K562 (cell line): ENCODE measurements around the gene ASPHD1. TPM values are rescaled to one million over a fixed set of nuclear protein-coding genes. Genes with fewer than 3 reads are reported as not detected.

Source experiments
- ARID1B ChIP-seq: fragments of 450-650 bp; IDR thresholded peaks from 2 replicates; pipeline ENCODE4 v1.6.1; 2016; ENCODE audit warnings: antibody characterized with exemption, mild to moderate bottlenecking, inconsistent platforms
- E2F8 ChIP-seq: fragments of 450-650 bp; IDR thresholded peaks from 2 replicates; pipeline ENCODE4 v1.7.1; 2018; ENCODE audit warnings: mild to moderate bottlenecking, low read depth; ENCODE audit not compliant: partially characterized antibody
- EWSR1 ChIP-seq: fragments of 450-650 bp; IDR thresholded peaks from 2 replicates; pipeline ENCODE4 v1.6.1; 2018; ENCODE audit warnings: borderline replicate concordance, mild to moderate bottlenecking, low read depth, moderate library complexity; ENCODE audit not compliant: partially characterized antibody
- MCM7 ChIP-seq, 2 experiments: fragments of 450-650 bp; IDR thresholded peaks; 2 replicates each; pipeline ENCODE4 v1.6.1; 2016 to 2018
- POLR2H ChIP-seq: IDR thresholded peaks from 2 replicates; pipeline ENCODE4 v1.6.1; 2016; ENCODE audit warnings: missing genetic modification characterization, low read depth, mild to moderate bottlenecking, control low read depth, missing compliant biosample characterization, moderate library complexity
- PRMT5 ChIP-seq: sonication (generic); formaldehyde crosslinking; IDR thresholded peaks from 2 replicates; pipeline ENCODE4 v1.5.0; 2020; ENCODE audit warnings: missing genetic modification reagents
- REST ChIP-seq, 2 experiments: fragments of 450-650 bp; formaldehyde crosslinking in 1 of 2; IDR thresholded peaks; 2 replicates each; pipeline versions ENCODE4 v1.4.0 to v1.6.1; 2014 to 2020; ENCODE audit warnings: mild to moderate bottlenecking in 2 of 2, borderline replicate concordance in 1 of 2, low read depth in 1 of 2
- RHOXF2B ChIP-seq: fragments of 250-450 bp; sonication (Bioruptor Pico); conservative IDR thresholded peaks from 2 replicates; pipeline ENCODE4 v1.5.1; 2021
- SIN3B ChIP-seq: fragments of 450-650 bp; IDR thresholded peaks from 2 replicates; pipeline ENCODE4 v1.6.1; 2017; ENCODE audit warnings: low read depth, mild to moderate bottlenecking, moderate library complexity
- ZNF175 ChIP-seq: fragments of 200-800 bp; sonication (Bioruptor generic); IDR thresholded peaks from 2 replicates; pipeline ENCODE4 v1.6.1; 2016; ENCODE audit warnings: low read depth, mild to moderate bottlenecking, missing genetic modification characterization, missing compliant biosample characterization
- ZNF253 ChIP-seq: fragments of 250-450 bp; sonication (Bioruptor Pico); conservative IDR thresholded peaks from 2 replicates; pipeline ENCODE4 v1.6.1; 2021; ENCODE audit warnings: mild to moderate bottlenecking
- ZZZ3 ChIP-seq: fragments of 450-650 bp; IDR thresholded peaks from 2 replicates; pipeline ENCODE4 v1.6.1; 2016; ENCODE audit warnings: antibody characterized with exemption, mild to moderate bottlenecking, moderate library complexity
- polyA plus RNA-seq, 8 experiments: library from polyadenylated mRNA; depleted of rRNA in 4 of 8; stranded (reverse) in 5 of 8; unstranded in 3 of 8; fragments of >200 nt; fragmentation: Nextera tagmentation in 2 of 8; fragmentation: Illumina TruSeq in 1 of 8; extraction: Ambion mirVana in 2 of 8; extraction: Trizol in 1 of 8; gene quantifications; 2 replicates each; pipeline versions ENCODE4 v1.2.1 to v1.2.3, GENCODE V29; 2011 to 2014; ENCODE audit warnings: inconsistent platforms in 1 of 8, missing spikeins in 1 of 8
- total RNA-seq, 7 experiments: library from RNA; depleted of rRNA in 6 of 7; stranded (reverse); fragments of >200 nt in 6 of 7; fragmentation: Illumina TruSeq in 2 of 7; extraction: Trizol in 2 of 7; gene quantifications; 2 replicates each; pipeline versions ENCODE4 v1.2.1 to v1.2.3, GENCODE V29; 2011 to 2021; ENCODE audit warnings: low replicate concordance in 1 of 7

The ASPHD1 gene
- total and polyA plus RNA-seq, 9 of the 15 experiments (the other 6 are each of a cell fraction or from before 2014, with no cell fraction given), result 0.03 to 0.70 (median 0.24) TPM; not detected in 5

- TF ChIP-seq REST (IDR thresholded peaks at IDR 0.05; ENCODE audit: borderline replicate concordance) (peak; percentile 65), REST (CRISPR knock-in tag; IDR thresholded peaks at IDR 0.05; ENCODE audit: low read depth) (no peak), POLR2H (tag) (no peak), ZNF253 (no peak), ARID1B (peak; percentile 51; the same call in 1 of the 2 replicates), RHOXF2B (CRISPR knock-in tag) (no peak), MCM7 (IDR thresholded peaks at IDR 0.05) (0 out of 4 replicates have a peak, but pooled peaks of 1 of the 2 experiments have one; percentile 52), SIN3B (peak; percentile 17; the same call in 1 of the 2 replicates), E2F8 (peak; percentile 30), PRMT5 (CRISPR knock-in tag) (no peak), ZZZ3 (no peak), ZNF175 (no peak; the same call in 1 of the 2 replicates), EWSR1 (no peak)
These were observed 37.2 kb upstream of the ASPHD1 start, which contains the start of gene CDIPT (continued) for GRCh38 chr16:29862884-29863668.
